Measurements from ENCODE around the gene CNPY4. TPM values are rescaled to one million over a fixed set of nuclear protein-coding genes. Genes with fewer than 3 reads are reported as not detected.

The CNPY4 gene
- total RNA-seq, 1 experiment from 2014 or later = 13.0 TPM

- H3K79me2 ChIP-seq (ENCODE audit: low read length) = peaks cover 11% of the 10 kb centered on the region
- no peaks in the 10 kb centered on the region for H4K20me1 ChIP-seq (ENCODE audit: insufficient read depth, low read depth, low read length)
- H3K9ac ChIP-seq (ENCODE audit: low read length) = peak within 1 kb of the TSS; percentile 94
- peak within 1 kb of the TSS; percentile 96 for H3K4me3 ChIP-seq (ENCODE audit: low read length)
- peaks cover 9% of the 10 kb centered on the region; the same call in 1 of the 2 replicates for H3K36me3 ChIP-seq (ENCODE audit: insufficient read depth, low read length)
- peak within 1 kb of the TSS; percentile 77 for H2AFZ ChIP-seq (ENCODE audit: low read length)
- DNase-seq = peak; percentile 93
- H3K27me3 ChIP-seq (ENCODE audit: low read length) = no peaks in the 10 kb centered on the region
- H3K4me2 ChIP-seq (ENCODE audit: low read depth, low read length, poor library complexity, severe bottlenecking) = peak within 1 kb of the TSS; percentile 96
- H3K4me1 ChIP-seq (ENCODE audit: low read length) = peaks cover 20% of the 10 kb centered on the region
- no peaks in the 10 kb centered on the region for H3K9me2 ChIP-seq (replicated peaks; ENCODE audit: insufficient read depth, low read length)
- H3K9me3 ChIP-seq (ENCODE audit: low read length) = no peaks in the 10 kb centered on the region
- H3K27ac ChIP-seq (ENCODE audit: low read length) = peak within 1 kb of the TSS; percentile 55; the same call in 1 of the 2 replicates
Measured at GRCh38 chr7:100088621-100089457, 30.6 kb upstream of the CNPY4 start, which contains the start of gene COPS6. COPS6 (plus strand) TSS chr7:100088969; CDS start chr7:100088991, 22 bp downstream.

- Histone ChIP-seq H3K9ac (ENCODE audit: low read length) (peak overlapping the region; percentile 94), H3K4me2 (ENCODE audit: low read depth, low read length, poor library complexity, severe bottlenecking) (peak overlapping the region; percentile 96), H3K4me1 (ENCODE audit: low read length) (peaks cover 20% of the 10 kb centered on the region), H3K9me2 (replicated peaks; ENCODE audit: insufficient read depth, low read length) (no peaks in the 10 kb centered on the region), H3K36me3 (ENCODE audit: insufficient read depth, low read length) (peaks cover 17% of the 10 kb centered on the region; the same call in 1 of the 2 replicates), H3K9me3 (ENCODE audit: low read length) (no peaks in the 10 kb centered on the region), H3K4me3 (ENCODE audit: low read length) (peak overlapping the region; percentile 96), H3K27me3 (ENCODE audit: low read length) (no peaks in the 10 kb centered on the region), H3K79me2 (ENCODE audit: low read length) (peaks cover 11% of the 10 kb centered on the region), H3K27ac (ENCODE audit: low read length) (peak overlapping the region; percentile 55; the same call in 1 of the 2 replicates), H2AFZ (ENCODE audit: low read length) (no peak overlapping the region; the same call in 1 of the 2 replicates), H4K20me1 (ENCODE audit: insufficient read depth, low read depth, low read length) (no peaks in the 10 kb centered on the region)
- DNase-seq = no peak
Measured at GRCh38 chr7:100089458-100090196, 29.8 kb upstream of the CNPY4 start.

GRCh38 chr7:100090527-100091410, 28.7 kb upstream of the CNPY4 start:
- Histone ChIP-seq H2AFZ (ENCODE audit: low read length) (no peak overlapping the region), H3K4me1 (ENCODE audit: low read length) (peaks cover 20% of the 10 kb centered on the region), H4K20me1 (ENCODE audit: insufficient read depth, low read depth, low read length) (0 out of 2 replicates have a peak, but pooled peaks cover 3% of the 10 kb centered on the region)

GRCh38 chr7:100091411-100092181, 27.8 kb upstream of the CNPY4 start:
- peak; percentile 59 for DNase-seq
- Histone ChIP-seq H3K4me1 (ENCODE audit: low read length) (peaks cover 20% of the 10 kb centered on the region), H3K27me3 (ENCODE audit: low read length) (no peaks in the 10 kb centered on the region), H3K4me3 (ENCODE audit: low read length) (no peak overlapping the region), H3K27ac (ENCODE audit: low read length) (no peak overlapping the region), H3K4me2 (ENCODE audit: low read depth, low read length, poor library complexity, severe bottlenecking) (no peak overlapping the region), H2AFZ (ENCODE audit: low read length) (no peak overlapping the region), H4K20me1 (ENCODE audit: insufficient read depth, low read depth, low read length) (0 out of 2 replicates have a peak, but pooled peaks cover 3% of the 10 kb centered on the region), H3K9ac (ENCODE audit: low read length) (no peak overlapping the region), H3K36me3 (ENCODE audit: insufficient read depth, low read length) (peaks cover 31% of the 10 kb centered on the region; the same call in 1 of the 2 replicates), H3K9me3 (ENCODE audit: low read length) (no peaks in the 10 kb centered on the region), H3K9me2 (replicated peaks; ENCODE audit: insufficient read depth, low read length) (no peaks in the 10 kb centered on the region), H3K79me2 (ENCODE audit: low read length) (peaks cover 11% of the 10 kb centered on the region)

More at GRCh38 chr7:100090527-100091410, 28.7 kb upstream of the CNPY4 start:
- no peak overlapping the region for H3K4me2 ChIP-seq (ENCODE audit: low read depth, low read length, poor library complexity, severe bottlenecking)
- H3K79me2 ChIP-seq (ENCODE audit: low read length) = peaks cover 11% of the 10 kb centered on the region
- H3K27ac ChIP-seq (ENCODE audit: low read length) = no peak overlapping the region
- DNase-seq = no peak
- no peaks in the 10 kb centered on the region for H3K27me3 ChIP-seq (ENCODE audit: low read length)
- H3K36me3 ChIP-seq (ENCODE audit: insufficient read depth, low read length) = peaks cover 25% of the 10 kb centered on the region; the same call in 1 of the 2 replicates
- H3K9me3 ChIP-seq (ENCODE audit: low read length) = no peaks in the 10 kb centered on the region
- H3K9me2 ChIP-seq (replicated peaks; ENCODE audit: insufficient read depth, low read length) = no peaks in the 10 kb centered on the region
- H3K9ac ChIP-seq (ENCODE audit: low read length) = no peak overlapping the region
- H3K4me3 ChIP-seq (ENCODE audit: low read length) = no peak overlapping the region

GRCh38 chr7:100093054-100093453, 26.4 kb upstream of the CNPY4 start:
- H3K36me3 ChIP-seq (ENCODE audit: insufficient read depth, low read length) = peaks cover 41% of the 10 kb centered on the region; the same call in 1 of the 2 replicates
- H4K20me1 ChIP-seq (ENCODE audit: insufficient read depth, low read depth, low read length) = 0 out of 2 replicates have a peak, but pooled peaks cover 3% of the 10 kb centered on the region
- no peak for DNase-seq
- H3K4me2 ChIP-seq (ENCODE audit: low read depth, low read length, poor library complexity, severe bottlenecking) = no peak overlapping the region
- peaks cover 12% of the 10 kb centered on the region for H3K79me2 ChIP-seq (ENCODE audit: low read length)
- no peaks in the 10 kb centered on the region for H3K9me3 ChIP-seq (ENCODE audit: low read length)
- peaks cover 18% of the 10 kb centered on the region for H3K4me1 ChIP-seq (ENCODE audit: low read length)
- H3K27me3 ChIP-seq (ENCODE audit: low read length) = no peaks in the 10 kb centered on the region
- H3K4me3 ChIP-seq (ENCODE audit: low read length) = no peak overlapping the region
- H3K9me2 ChIP-seq (replicated peaks; ENCODE audit: insufficient read depth, low read length) = no peaks in the 10 kb centered on the region
- H2AFZ ChIP-seq (ENCODE audit: low read length) = no peak overlapping the region
- no peak overlapping the region for H3K9ac ChIP-seq (ENCODE audit: low read length)
- no peak overlapping the region for H3K27ac ChIP-seq (ENCODE audit: low read length)

- H3K27ac ChIP-seq (ENCODE audit: low read length) = no peak overlapping the region
- no peak overlapping the region for H3K4me2 ChIP-seq (ENCODE audit: low read depth, low read length, poor library complexity, severe bottlenecking)
- H3K9me2 ChIP-seq (replicated peaks; ENCODE audit: insufficient read depth, low read length) = no peaks in the 10 kb centered on the region
- H3K79me2 ChIP-seq (ENCODE audit: low read length) = peaks cover 16% of the 10 kb centered on the region
- DNase-seq = peak; percentile 53
- no peak overlapping the region for H3K9ac ChIP-seq (ENCODE audit: low read length)
- H3K4me3 ChIP-seq (ENCODE audit: low read length) = no peak overlapping the region
- H3K9me3 ChIP-seq (ENCODE audit: low read length) = no peaks in the 10 kb centered on the region
- H4K20me1 ChIP-seq (ENCODE audit: insufficient read depth, low read depth, low read length) = 0 out of 2 replicates have a peak, but pooled peaks cover 3% of the 10 kb centered on the region
- H3K4me1 ChIP-seq (ENCODE audit: low read length) = peaks cover 14% of the 10 kb centered on the region
- no peaks in the 10 kb centered on the region for H3K27me3 ChIP-seq (ENCODE audit: low read length)
- H2AFZ ChIP-seq (ENCODE audit: low read length) = no peak overlapping the region
- H3K36me3 ChIP-seq (ENCODE audit: insufficient read depth, low read length) = peaks cover 46% of the 10 kb centered on the region; the same call in 1 of the 2 replicates
Measured at GRCh38 chr7:100093498-100093897, 25.9 kb upstream of the CNPY4 start.

GRCh38 chr7:100093925-100094486, 25.4 kb upstream of the CNPY4 start:
- no peak overlapping the region for H2AFZ ChIP-seq (ENCODE audit: low read length)
- no peak for DNase-seq
- no peaks in the 10 kb centered on the region for H3K9me2 ChIP-seq (replicated peaks; ENCODE audit: insufficient read depth, low read length)
- peaks cover 20% of the 10 kb centered on the region for H3K79me2 ChIP-seq (ENCODE audit: low read length)
- H3K9ac ChIP-seq (ENCODE audit: low read length) = no peak overlapping the region
- no peaks in the 10 kb centered on the region for H3K9me3 ChIP-seq (ENCODE audit: low read length)
- no peak overlapping the region for H3K4me2 ChIP-seq (ENCODE audit: low read depth, low read length, poor library complexity, severe bottlenecking)
- peaks cover 13% of the 10 kb centered on the region for H3K4me1 ChIP-seq (ENCODE audit: low read length)
- H3K36me3 ChIP-seq (ENCODE audit: insufficient read depth, low read length) = peaks cover 51% of the 10 kb centered on the region
- H3K4me3 ChIP-seq (ENCODE audit: low read length) = no peak overlapping the region
- H4K20me1 ChIP-seq (ENCODE audit: insufficient read depth, low read depth, low read length) = 0 out of 2 replicates have a peak, but pooled peaks cover 5% of the 10 kb centered on the region
- H3K27me3 ChIP-seq (ENCODE audit: low read length) = no peaks in the 10 kb centered on the region
- no peak overlapping the region for H3K27ac ChIP-seq (ENCODE audit: low read length)

Measured in Karpas-422 (cell line).